Activated CD8-positive, alpha-beta T cell treated with anti-CD3 and anti-CD28 coated beads, Interleukin-2, amount 10 ng/mL, durations not matched to agents 7 days and 5 days (primary cell): Measurements from ENCODE around the gene P3R3URF. TPM values are rescaled to one million over a fixed set of nuclear protein-coding genes. Genes with fewer than 3 reads are reported as not detected.

Experiments used
- ATAC-seq: fragments of 150-1000 bp; cut with Tn5 transposase; one replicate; pipeline ENCODE4 v1.10.0; 2021; ENCODE audit warnings: moderate library complexity
- CTCF ChIA-PET: fragments of 350-600 bp; sonication (Branson Sonifier 250); formaldehyde crosslinking; loops from one replicate; lab custom pipeline; 2021; ENCODE audit warnings: antibody characterized with exemption; lab: Charles Lee
- POLR2A ChIA-PET: fragments of 350-600 bp; sonication (Branson Sonifier 250); formaldehyde crosslinking; loops from one replicate; lab custom pipeline; 2021; ENCODE audit warnings: antibody characterized with exemption; lab: Charles Lee
- DNase-seq: peaks from one replicate; pipeline ENCODE4 v3.0.0-alpha.2; 2020
- H3K27ac Mint-ChIP-seq: one replicate; pipeline ENCODE4 v1.8.0; 2021; ENCODE audit warnings: mild to moderate bottlenecking, mixed read lengths
- H3K27me3 Mint-ChIP-seq: one replicate; pipeline ENCODE4 v1.8.0; 2021; ENCODE audit warnings: low read depth, mixed read lengths
- H3K36me3 Mint-ChIP-seq: one replicate; pipeline ENCODE4 v1.8.0; 2021; ENCODE audit warnings: low read depth, mixed read lengths
- H3K4me1 Mint-ChIP-seq: one replicate; pipeline ENCODE4 v1.8.0; 2021; ENCODE audit warnings: low read depth, mixed read lengths
- H3K4me3 Mint-ChIP-seq: one replicate; pipeline ENCODE4 v1.8.0; 2021; ENCODE audit warnings: mild to moderate bottlenecking, mixed read lengths
- H3K9me3 Mint-ChIP-seq: one replicate; pipeline ENCODE4 v1.8.0; 2022; ENCODE audit warnings: mixed read lengths; ENCODE audit not compliant: insufficient read depth
- total RNA-seq, 2 experiments: library from RNA; stranded (reverse); gene quantifications; one replicate each; pipeline ENCODE4 v1.2.3, GENCODE V29; 2021

Gene P3R3URF
- total RNA-seq, 2 experiments from 2014 or later: not detected

GRCh38 chr1:46206399-46206798 is 30.1 kb upstream of the P3R3URF start:
- H3K36me3 Mint-ChIP-seq: no peaks in the 10 kb centered on the region
- ChIA-PET POLR2A (interaction anchor here (0.6 to 1.0 kb wide), 2 partner anchors 12 to 410 kb away, joined by 3 read pairs; no protein-coding TSS in a partner anchor), CTCF (interaction anchor here (1.3 to 2.9 kb wide), 2 partner anchors 18 to 39 kb away, joined by 3 to 14 read pairs; no protein-coding TSS in a partner anchor)
- H3K4me1 Mint-ChIP-seq: peaks cover 6% of the 10 kb centered on the region
- DNase-seq: no peak
- H3K4me3 Mint-ChIP-seq: no peak overlapping the region
- H3K27me3 Mint-ChIP-seq: peaks cover 7% of the 10 kb centered on the region
- H3K9me3 Mint-ChIP-seq: no peaks in the 10 kb centered on the region
- no peak overlapping the region for H3K27ac Mint-ChIP-seq
- no peak for ATAC-seq

GRCh38 chr1:46205791-46206190 is 29.5 kb upstream of the P3R3URF start:
- ATAC-seq: no peak
- no peak for DNase-seq
- Mint-ChIP-seq H3K36me3 (no peaks in the 10 kb centered on the region), H3K9me3 (no peaks in the 10 kb centered on the region), H3K4me3 (no peak overlapping the region), H3K27me3 (peaks cover 7% of the 10 kb centered on the region), H3K27ac (no peak overlapping the region), H3K4me1 (peaks cover 6% of the 10 kb centered on the region)
- ChIA-PET POLR2A (interaction anchor here (0.6 to 1.0 kb wide), 2 partner anchors 11 to 409 kb away, joined by 3 read pairs; no protein-coding TSS in a partner anchor), CTCF (interaction anchor here (1.3 to 2.9 kb wide), 2 partner anchors 18 to 39 kb away, joined by 3 to 14 read pairs; no protein-coding TSS in a partner anchor)

DNA sequence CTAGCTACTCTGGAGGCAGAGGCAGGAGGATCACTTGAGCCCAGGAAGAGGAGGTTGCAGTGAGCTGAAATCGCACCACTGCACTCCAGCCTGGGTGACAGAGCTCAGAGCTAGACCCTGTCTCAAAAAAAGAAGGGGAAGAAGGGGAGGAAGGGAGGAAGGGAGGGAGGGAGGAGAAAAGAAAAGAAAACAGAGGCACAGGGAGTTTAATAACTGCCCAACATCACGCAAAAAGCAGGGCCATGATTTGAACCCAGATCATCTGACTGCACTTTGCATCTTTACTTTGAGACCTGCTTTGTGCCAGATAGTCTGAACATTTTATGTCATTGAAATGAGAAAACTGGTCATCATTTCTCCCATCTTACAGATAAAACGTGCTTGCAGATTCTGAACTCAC is 28.9 kb upstream of the P3R3URF start:
- ATAC-seq (no peak), DNase-seq (no peak)
- Mint-ChIP-seq H3K9me3 (no peaks in the 10 kb centered on the region), H3K27ac (no peak overlapping the region), H3K4me1 (peaks cover 8% of the 10 kb centered on the region), H3K27me3 (peaks cover 7% of the 10 kb centered on the region), H3K4me3 (no peak overlapping the region), H3K36me3 (no peaks in the 10 kb centered on the region)
- POLR2A ChIA-PET: no interaction called here
- CTCF ChIA-PET: interaction anchor here (2.9 kb wide), 1 partner anchor 19 kb away, joined by 14 read pairs; no protein-coding TSS in a partner anchor

GRCh38 chr1:46204406-46204742 is 28.1 kb upstream of the P3R3URF start:
- ATAC-seq (no peak), DNase-seq (no peak)
- ChIA-PET POLR2A (no interaction called here), CTCF (interaction anchor here (2.6 kb wide), 1 partner anchor 19 kb away, joined by 12 read pairs; no protein-coding TSS in a partner anchor)
- Mint-ChIP-seq H3K4me1 (peaks cover 10% of the 10 kb centered on the region), H3K27me3 (peaks cover 7% of the 10 kb centered on the region), H3K4me3 (no peak overlapping the region), H3K9me3 (no peaks in the 10 kb centered on the region), H3K27ac (no peak overlapping the region), H3K36me3 (no peaks in the 10 kb centered on the region)

GRCh38 chr1:46203738-46204405 is 27.6 kb upstream of the P3R3URF start:
- POLR2A ChIA-PET: interaction anchor here (0.6 to 0.7 kb wide), 2 partner anchors 9 to 1193 kb away, joined by 3 to 4 read pairs; no protein-coding TSS in a partner anchor
- H3K4me3 Mint-ChIP-seq: no peak overlapping the region
- ATAC-seq: no peak

GRCh38 chr1:46199233-46199749 is 23.0 kb upstream of the P3R3URF start:
- Mint-ChIP-seq H3K4me1 (peaks cover 23% of the 10 kb centered on the region), H3K36me3 (peaks cover 3% of the 10 kb centered on the region), H3K9me3 (no peaks in the 10 kb centered on the region), H3K27ac (no peak overlapping the region), H3K4me3 (peak overlapping the region; percentile 83), H3K27me3 (peaks cover 7% of the 10 kb centered on the region)
- ATAC-seq: no peak
- ChIA-PET POLR2A (interaction anchor here (0.8 to 1.5 kb wide), 3 partner anchors 12 to 48 kb away, joined by 3 to 6 read pairs (median 3); partner anchors contain the start of gene RAD54L), CTCF (interaction anchor here (2.7 kb wide), 1 partner anchor 24 kb away, joined by 16 read pairs; no protein-coding TSS in a partner anchor)
- no peak for DNase-seq

More at GRCh38 chr1:46203738-46204405, 27.6 kb upstream of the P3R3URF start:
- no peaks in the 10 kb centered on the region for H3K9me3 Mint-ChIP-seq
- no peak for DNase-seq
- peaks cover 13% of the 10 kb centered on the region for H3K4me1 Mint-ChIP-seq
- H3K27me3 Mint-ChIP-seq: peaks cover 7% of the 10 kb centered on the region
- no peak overlapping the region for H3K27ac Mint-ChIP-seq
- no peaks in the 10 kb centered on the region for H3K36me3 Mint-ChIP-seq
- CTCF ChIA-PET: interaction anchor here (2.6 kb wide), 1 partner anchor 20 kb away, joined by 12 read pairs; no protein-coding TSS in a partner anchor

DNA sequence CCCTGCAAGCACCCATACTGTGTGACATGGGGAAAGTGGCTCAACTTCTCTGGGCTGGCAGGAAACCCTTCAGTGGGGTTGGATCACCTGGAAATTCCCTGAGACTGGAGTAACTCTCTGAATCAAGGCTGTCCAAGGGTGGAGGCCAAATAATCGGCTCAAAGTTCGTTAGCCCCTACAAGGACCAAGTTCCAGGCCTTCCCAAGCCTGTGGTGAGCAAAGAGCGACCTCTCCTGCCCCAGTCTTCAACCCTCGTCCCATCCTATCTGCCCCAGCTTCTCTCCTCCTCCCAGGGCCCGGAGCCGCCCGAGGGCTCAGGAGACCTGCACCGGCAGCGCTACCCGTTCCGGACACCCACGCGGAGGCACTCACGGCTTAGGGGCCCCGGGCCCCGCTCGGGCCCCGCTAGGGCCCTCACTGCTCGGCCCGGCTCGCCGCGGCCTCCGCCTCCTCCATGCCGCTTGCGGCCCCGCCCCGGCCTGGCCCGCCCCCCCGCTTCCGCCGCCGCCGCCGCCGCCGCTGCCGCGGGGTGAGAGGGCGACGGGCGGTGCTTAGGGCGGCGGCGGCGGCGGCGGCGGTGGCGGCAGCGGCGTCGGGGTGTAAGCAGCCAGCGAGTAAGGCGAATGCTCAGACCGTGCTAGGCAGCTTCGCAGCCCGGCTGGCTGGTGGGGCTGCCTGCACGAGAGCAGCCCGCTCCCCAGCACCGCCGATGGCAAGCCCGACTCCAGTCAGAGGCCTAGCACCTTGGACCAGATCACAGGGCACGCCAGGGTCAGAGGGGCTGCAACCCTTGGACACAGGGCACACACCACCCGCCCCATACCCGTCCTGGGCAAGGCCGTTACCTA is 21.9 kb upstream of the P3R3URF start, which contains the start of gene POMGNT1:
TSS of gene POMGNT1 (minus strand) at position 471 of the 848 bp plus-strand sequence. CDS start 613 bp downstream, outside the sequence.
- H3K27me3 Mint-ChIP-seq: peaks cover 2% of the 10 kb centered on the region
- H3K27ac Mint-ChIP-seq: peak within 1 kb of the TSS; percentile 82
- no peaks in the 10 kb centered on the region for H3K9me3 Mint-ChIP-seq
- peak within 1 kb of the TSS; percentile 83 for H3K4me3 Mint-ChIP-seq
- CTCF ChIA-PET: interaction anchor here (0.7 to 2.7 kb wide), 3 partner anchors 23 to 49 kb away, joined by 3 to 16 read pairs (median 3); partner anchors contain the start of gene RAD54L
- peaks cover 20% of the 10 kb centered on the region for H3K4me1 Mint-ChIP-seq
- POLR2A ChIA-PET: interaction anchor here (0.5 to 1.5 kb wide), 7 partner anchors 11 to 51 kb away, joined by 3 to 6 read pairs (median 3); partner anchors contain the start of gene RAD54L
- peaks cover 3% of the 10 kb centered on the region for H3K36me3 Mint-ChIP-seq
- ATAC-seq (peak; percentile 97), DNase-seq (peak; percentile 80)

GRCh38 chr1:46197560-46197963 is 21.3 kb upstream of the P3R3URF start:
- DNase-seq: no peak
- H3K36me3 Mint-ChIP-seq: peaks cover 3% of the 10 kb centered on the region
- ChIA-PET CTCF (interaction anchor here (0.7 to 1.7 kb wide), 2 partner anchors 24 to 49 kb away, joined by 3 read pairs; partner anchors contain the start of gene RAD54L), POLR2A (interaction anchor here (0.5 to 1.3 kb wide), 4 partner anchors 28 to 51 kb away, joined by 3 to 4 read pairs (median 3); no protein-coding TSS in a partner anchor)
- H3K27me3 Mint-ChIP-seq: no peaks in the 10 kb centered on the region
- peak overlapping the region; percentile 81 for H3K4me3 Mint-ChIP-seq
- H3K27ac Mint-ChIP-seq: peak overlapping the region; percentile 80
- peaks cover 17% of the 10 kb centered on the region for H3K4me1 Mint-ChIP-seq
- no peak for ATAC-seq
- H3K9me3 Mint-ChIP-seq: no peaks in the 10 kb centered on the region

DNA sequence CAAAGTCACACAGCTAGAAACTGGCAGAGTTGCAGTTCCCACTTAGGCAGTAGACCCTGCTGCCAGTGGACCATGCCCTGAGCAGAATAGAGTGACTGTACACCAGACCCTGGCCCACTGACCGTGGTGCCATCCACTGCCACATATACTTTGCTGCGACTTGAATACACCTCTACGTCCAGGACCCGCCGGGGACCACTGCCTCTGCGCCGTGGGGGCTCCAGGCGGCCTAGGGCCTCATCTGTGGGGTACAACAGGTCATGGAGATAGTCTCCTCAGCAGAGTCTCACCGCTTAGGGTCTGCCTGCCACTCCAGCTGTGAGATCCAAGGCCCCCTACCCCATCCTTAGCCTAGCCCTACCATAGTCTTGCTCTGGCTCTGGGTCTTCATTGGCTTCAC is 20.3 kb upstream of the P3R3URF start:
- ChIA-PET POLR2A (interaction anchor here (0.7 kb wide), 1 partner anchor 157 kb away, joined by 3 read pairs; no protein-coding TSS in a partner anchor), CTCF (interaction anchor here (1.7 kb wide), 1 partner anchor 50 kb away, joined by 3 read pairs; the partner anchor contains the start of gene RAD54L)
- H3K4me3 Mint-ChIP-seq: no peak overlapping the region
- ATAC-seq (no peak), DNase-seq (no peak)
- peaks cover 3% of the 10 kb centered on the region for H3K36me3 Mint-ChIP-seq
- H3K4me1 Mint-ChIP-seq: peaks cover 17% of the 10 kb centered on the region
- no peak overlapping the region for H3K27ac Mint-ChIP-seq
- no peaks in the 10 kb centered on the region for H3K9me3 Mint-ChIP-seq
- H3K27me3 Mint-ChIP-seq: no peaks in the 10 kb centered on the region

DNA sequence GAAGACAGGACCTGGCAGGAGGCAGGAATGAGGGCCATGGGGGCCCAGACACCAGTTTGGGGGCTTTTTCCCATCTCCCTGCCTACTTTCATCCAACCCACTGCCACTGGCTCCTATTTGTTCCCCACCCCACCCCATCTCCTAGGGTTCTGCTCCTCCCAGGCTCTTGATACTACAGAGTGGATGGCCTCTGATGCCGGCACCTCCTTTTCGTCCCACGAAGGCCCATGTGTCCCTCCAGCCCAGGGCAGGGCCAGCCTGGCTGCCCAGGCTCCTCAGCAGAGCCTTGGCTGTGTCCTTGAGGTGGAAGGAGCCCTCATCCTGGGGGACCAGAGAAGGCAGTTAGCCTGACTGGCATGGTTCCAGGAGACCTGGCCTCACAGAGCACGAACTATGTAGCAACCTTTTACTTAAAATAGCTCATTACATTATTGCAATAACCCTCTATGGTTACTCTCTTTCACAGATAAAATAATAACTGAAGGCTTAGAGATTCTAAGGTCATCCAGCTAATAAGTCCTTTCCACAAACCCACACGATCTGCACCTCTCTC is 18.4 kb upstream of the P3R3URF start:
- peaks cover 3% of the 10 kb centered on the region for H3K36me3 Mint-ChIP-seq
- no peak for DNase-seq
- H3K27me3 Mint-ChIP-seq: no peaks in the 10 kb centered on the region
- CTCF ChIA-PET: interaction anchor here (1.1 kb wide), 1 partner anchor 22 kb away, joined by 3 read pairs; no protein-coding TSS in a partner anchor
- POLR2A ChIA-PET: interaction anchor here (0.6 to 1.0 kb wide), 2 partner anchors 9 to 12 kb away, joined by 3 read pairs; no protein-coding TSS in a partner anchor
- no peak overlapping the region for H3K27ac Mint-ChIP-seq
- peaks cover 14% of the 10 kb centered on the region for H3K4me1 Mint-ChIP-seq
- H3K9me3 Mint-ChIP-seq: no peaks in the 10 kb centered on the region
- H3K4me3 Mint-ChIP-seq: no peak overlapping the region
- ATAC-seq: no peak
